ENCODE data around the gene PRM2. TPM values are rescaled to one million over a fixed set of nuclear protein-coding genes. Genes with fewer than 3 reads are reported as not detected.

Gene PRM2
- not detected in 2 replicates for total RNA-seq
- long read RNA-seq, result 0 reads

DNA sequence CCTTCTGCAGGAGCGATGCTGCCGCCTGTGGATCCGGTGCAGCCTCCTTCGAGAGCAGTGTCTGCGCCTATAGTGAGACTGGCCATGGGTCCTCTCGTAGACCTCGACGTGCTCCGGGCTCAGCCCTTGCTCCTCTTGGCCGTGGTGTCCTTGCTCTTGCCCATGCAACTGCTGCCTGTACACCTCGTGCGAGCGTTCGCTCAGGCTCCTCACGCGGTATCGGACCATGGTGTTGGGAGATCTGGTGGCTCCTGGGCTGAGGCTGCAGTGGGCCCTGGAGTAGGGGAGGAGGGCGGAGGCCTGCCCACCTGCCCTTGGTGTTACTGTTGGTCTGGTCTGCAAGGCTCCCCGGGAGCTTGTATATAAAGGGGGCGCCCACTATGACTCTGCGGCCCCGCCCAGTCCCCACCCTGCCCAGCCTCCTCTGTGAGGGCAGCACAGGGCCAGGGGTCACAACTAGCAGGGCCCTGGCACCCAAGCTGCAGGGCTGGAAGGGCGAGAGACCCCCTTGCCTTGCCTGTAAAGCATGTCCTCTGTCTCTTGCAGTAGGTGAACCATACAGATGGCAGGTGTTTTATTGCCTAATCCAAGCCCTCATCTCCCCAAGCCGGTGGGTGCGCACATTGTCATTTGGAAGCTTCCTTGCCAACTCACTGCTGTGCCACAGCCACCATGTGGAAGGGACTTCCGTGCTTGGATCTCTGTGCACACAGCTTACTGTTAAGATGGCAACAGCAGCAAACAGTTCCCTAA, at the start of gene PRM2:
Gene PRM2 (minus strand): TSS at position 338 of the 753 bp plus-strand sequence. CDS start 110 bp downstream, at position 228.
- no peak within 1 kb of the TSS for H3K27ac Mint-ChIP-seq (ENCODE audit: unreplicated experiment)
- H3K27me3 Mint-ChIP-seq (ENCODE audit: unreplicated experiment), result peaks cover 9% of the 10 kb centered on the region
- no peak within 1 kb of the TSS for H3K4me3 Mint-ChIP-seq (ENCODE audit: unreplicated experiment)
- TF ChIP-seq CTCF (IDR thresholded peaks at IDR 0.05), result no peak
- H3K36me3 Mint-ChIP-seq (ENCODE audit: unreplicated experiment), result no peaks in the 10 kb centered on the region
- DNase-seq (ENCODE audit: extremely low spot score, unreplicated experiment), result no peak
- H3K9me3 Mint-ChIP-seq (ENCODE audit: unreplicated experiment), result no peaks in the 10 kb centered on the region
- peaks cover 9% of the 10 kb centered on the region for H3K4me1 Mint-ChIP-seq (ENCODE audit: unreplicated experiment)

DNA sequence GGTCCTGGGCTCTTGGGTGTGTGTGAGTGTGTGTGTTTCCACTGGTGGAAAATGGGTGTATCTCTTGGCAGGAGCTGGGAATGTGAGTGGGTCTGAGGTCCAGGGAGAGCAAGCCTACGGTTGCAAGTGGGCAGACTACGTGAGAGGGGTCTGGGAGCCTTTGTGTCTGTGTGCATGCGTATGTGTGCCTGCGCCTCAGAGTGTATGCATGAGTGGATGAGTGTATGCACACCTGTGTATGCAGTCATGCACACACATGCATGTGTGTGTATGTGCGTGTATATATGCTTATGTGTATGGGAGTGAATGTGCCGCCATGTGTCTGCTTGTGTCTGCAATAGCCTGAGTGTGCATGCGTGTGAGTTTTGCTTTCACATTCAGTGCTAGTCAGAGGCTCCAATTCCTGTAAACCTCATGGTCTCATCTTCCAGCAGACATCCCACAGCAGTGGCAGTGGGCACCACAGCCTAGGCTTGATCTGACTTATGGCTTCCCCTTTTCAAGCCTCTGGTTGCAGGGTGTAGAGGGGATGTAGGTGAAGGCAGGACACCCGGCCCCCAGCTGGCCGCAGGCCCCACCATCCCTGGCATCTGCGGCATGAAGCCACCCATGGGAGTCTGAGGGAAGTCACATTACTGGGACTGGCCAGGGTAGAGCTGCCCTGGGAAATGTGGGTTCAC, 49.3 kb upstream of the PRM2 start:
- Mint-ChIP-seq H3K4me1 (ENCODE audit: unreplicated experiment) (peaks cover 54% of the 10 kb centered on the region), H3K36me3 (ENCODE audit: unreplicated experiment) (no peaks in the 10 kb centered on the region), H3K4me3 (ENCODE audit: unreplicated experiment) (no peak overlapping the region), H3K27me3 (ENCODE audit: unreplicated experiment) (no peaks in the 10 kb centered on the region), H3K27ac (ENCODE audit: unreplicated experiment) (no peak overlapping the region), H3K9me3 (ENCODE audit: unreplicated experiment) (no peaks in the 10 kb centered on the region)
- no peak for TF ChIP-seq CTCF (IDR thresholded peaks at IDR 0.05)
- no peak for DNase-seq (ENCODE audit: extremely low spot score, unreplicated experiment)

GRCh38 chr16:11323551-11324336, 47.5 kb upstream of the PRM2 start:
- H3K4me3 Mint-ChIP-seq (ENCODE audit: unreplicated experiment), result no peak overlapping the region
- peaks cover 40% of the 10 kb centered on the region for H3K4me1 Mint-ChIP-seq (ENCODE audit: unreplicated experiment)
- no peak overlapping the region for H3K27ac Mint-ChIP-seq (ENCODE audit: unreplicated experiment)
- no peaks in the 10 kb centered on the region for H3K27me3 Mint-ChIP-seq (ENCODE audit: unreplicated experiment)
- no peak for TF ChIP-seq CTCF (IDR thresholded peaks at IDR 0.05)
- H3K36me3 Mint-ChIP-seq (ENCODE audit: unreplicated experiment), result no peaks in the 10 kb centered on the region
- no peak for DNase-seq (ENCODE audit: extremely low spot score, unreplicated experiment)
- H3K9me3 Mint-ChIP-seq (ENCODE audit: unreplicated experiment), result no peaks in the 10 kb centered on the region

- no peak for TF ChIP-seq CTCF (IDR thresholded peaks at IDR 0.05)
- Mint-ChIP-seq H3K9me3 (ENCODE audit: unreplicated experiment) (no peaks in the 10 kb centered on the region), H3K27ac (ENCODE audit: unreplicated experiment) (no peak overlapping the region), H3K36me3 (ENCODE audit: unreplicated experiment) (no peaks in the 10 kb centered on the region), H3K4me3 (ENCODE audit: unreplicated experiment) (no peak overlapping the region), H3K27me3 (ENCODE audit: unreplicated experiment) (no peaks in the 10 kb centered on the region), H3K4me1 (ENCODE audit: unreplicated experiment) (peaks cover 31% of the 10 kb centered on the region)
- no peak for DNase-seq (ENCODE audit: extremely low spot score, unreplicated experiment)
Observed at GRCh38 chr16:11322823-11323222, 46.5 kb upstream of the PRM2 start.

DNA sequence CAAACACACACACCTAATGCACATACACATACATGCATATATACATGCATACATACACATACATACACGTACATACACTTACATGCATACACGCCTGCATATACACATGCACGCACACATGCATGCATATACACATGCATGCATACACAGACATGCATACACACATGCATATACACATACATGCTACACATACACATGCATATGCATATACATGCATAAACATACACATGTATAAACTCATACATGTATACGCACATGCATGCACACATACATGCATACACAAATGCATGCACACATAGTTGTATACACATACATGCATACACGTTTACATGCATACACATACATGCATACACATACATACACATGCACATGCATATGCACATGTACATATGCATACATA, 45.4 kb upstream of the PRM2 start:
- no peak for DNase-seq (ENCODE audit: extremely low spot score, unreplicated experiment)
- Mint-ChIP-seq H3K27ac (ENCODE audit: unreplicated experiment) (no peak overlapping the region), H3K4me3 (ENCODE audit: unreplicated experiment) (no peak overlapping the region), H3K9me3 (ENCODE audit: unreplicated experiment) (no peaks in the 10 kb centered on the region), H3K4me1 (ENCODE audit: unreplicated experiment) (peaks cover 22% of the 10 kb centered on the region), H3K27me3 (ENCODE audit: unreplicated experiment) (no peaks in the 10 kb centered on the region), H3K36me3 (ENCODE audit: unreplicated experiment) (no peaks in the 10 kb centered on the region)
- TF ChIP-seq CTCF (IDR thresholded peaks at IDR 0.05), result no peak

All from osteocyte (in vitro differentiated cells).